Hematopoietic multipotent progenitor cell (in vitro differentiated cells): ENCODE results near the gene RASA4B. TPM values are rescaled to one million over a fixed set of nuclear protein-coding genes. Genes with fewer than 3 reads are reported as not detected.
A peak's percentile ranks its signal among the peaks of the same experiment; 100 is the strongest.
"Not testable (repeated sequence)": the region's sequence is repeated elsewhere in the genome, so short reads cannot be mapped to it uniquely, and the experiment has no call there.

Source experiments
- DNase-seq, 3 donors: peaks; one replicate each; pipeline ENCODE4 v3.0.0-alpha.2; 2011 to 2015; ENCODE audit warnings: low read depth in 2 of 3, low spot score in 2 of 3
- total RNA-seq: library from RNA; depleted of rRNA; stranded (reverse); fragments of >200 nt; gene quantifications from one replicate; pipeline ENCODE4 v1.2.3, GENCODE V29; 2012

Gene RASA4B
- total RNA-seq, 1 donor: 14.8 TPM

GRCh38 chr7:102474736-102475435, 42.7 kb downstream of the RASA4B start:
- not testable (repeated sequence) for DNase-seq

DNA sequence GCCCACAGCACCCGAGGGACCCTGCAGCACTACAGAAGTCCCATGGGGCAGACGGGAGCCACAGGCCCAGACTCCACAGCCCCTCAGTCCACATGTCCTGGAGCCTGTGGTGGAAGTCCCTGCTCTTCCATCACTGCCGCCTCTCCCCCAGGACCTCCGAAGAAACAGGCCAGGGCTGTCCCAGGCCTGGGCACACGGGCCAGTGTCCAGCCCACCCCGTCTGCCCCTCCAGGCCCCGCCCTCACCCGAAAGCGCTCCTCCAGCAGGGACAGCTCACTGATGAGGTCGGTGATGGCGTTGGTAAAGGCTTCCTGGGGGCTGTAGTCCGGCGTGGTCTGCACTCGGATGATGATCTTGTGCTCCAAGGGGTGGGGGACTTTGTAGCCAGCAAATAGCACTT, 43.5 kb downstream of the RASA4B start:
- DNase-seq: not testable (repeated sequence)

- DNase-seq: no peak
Observed at GRCh38 chr7:102473271-102473991, 44.1 kb downstream of the RASA4B start.

- no peak for DNase-seq
Observed at GRCh38 chr7:102472126-102473041, 45.2 kb downstream of the RASA4B start.

- DNase-seq: no peak
Observed at GRCh38 chr7:102471791-102472125, 45.8 kb downstream of the RASA4B start.

DNA sequence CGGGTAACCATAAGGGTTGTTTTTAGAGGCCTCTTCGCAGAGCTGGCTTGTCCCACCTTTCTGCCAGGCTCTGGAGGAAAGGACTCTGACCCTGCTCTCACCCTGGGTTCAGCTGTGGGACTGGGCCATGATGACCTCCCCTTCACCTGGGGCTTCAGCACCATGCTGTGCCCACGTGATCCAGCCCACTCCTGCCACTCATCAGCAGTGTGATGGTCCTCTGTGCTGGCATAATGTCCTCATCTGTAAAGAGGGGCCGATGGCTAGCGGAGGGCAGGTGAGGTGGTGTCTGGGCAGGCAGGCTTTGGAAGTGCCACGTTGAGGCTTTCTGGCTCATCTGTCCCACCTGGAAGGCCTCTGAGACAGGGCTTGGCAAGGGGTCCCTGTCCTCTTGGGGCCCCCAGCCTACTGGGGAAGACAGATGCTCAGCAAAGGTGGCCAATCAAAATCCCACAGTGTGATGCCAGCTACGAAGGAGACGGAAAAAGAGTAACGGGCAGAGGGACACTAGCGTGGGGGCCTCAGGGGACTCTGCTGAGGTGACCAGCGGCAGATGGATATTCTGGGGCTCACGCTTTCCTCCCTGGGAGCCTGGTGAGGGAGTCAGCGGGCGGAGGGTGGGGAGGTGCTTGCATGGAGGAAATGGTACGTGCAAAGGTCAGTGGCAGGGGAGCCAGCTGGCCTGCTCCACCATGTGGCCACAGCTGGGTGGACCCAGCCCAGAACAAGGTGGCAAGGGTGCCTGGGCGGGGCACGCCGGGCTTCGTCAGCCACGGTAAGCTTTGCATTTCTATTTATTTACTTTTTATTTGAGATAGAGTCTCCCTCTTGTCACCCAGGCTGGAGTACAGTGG, 47.4 kb downstream of the RASA4B start:
- DNase-seq: no peak

- no peak for DNase-seq
Observed at GRCh38 chr7:102469351-102469971, 48.1 kb downstream of the RASA4B start.

GRCh38 chr7:102468478-102469350, 48.9 kb downstream of the RASA4B start:
- DNase-seq: no peak

DNA sequence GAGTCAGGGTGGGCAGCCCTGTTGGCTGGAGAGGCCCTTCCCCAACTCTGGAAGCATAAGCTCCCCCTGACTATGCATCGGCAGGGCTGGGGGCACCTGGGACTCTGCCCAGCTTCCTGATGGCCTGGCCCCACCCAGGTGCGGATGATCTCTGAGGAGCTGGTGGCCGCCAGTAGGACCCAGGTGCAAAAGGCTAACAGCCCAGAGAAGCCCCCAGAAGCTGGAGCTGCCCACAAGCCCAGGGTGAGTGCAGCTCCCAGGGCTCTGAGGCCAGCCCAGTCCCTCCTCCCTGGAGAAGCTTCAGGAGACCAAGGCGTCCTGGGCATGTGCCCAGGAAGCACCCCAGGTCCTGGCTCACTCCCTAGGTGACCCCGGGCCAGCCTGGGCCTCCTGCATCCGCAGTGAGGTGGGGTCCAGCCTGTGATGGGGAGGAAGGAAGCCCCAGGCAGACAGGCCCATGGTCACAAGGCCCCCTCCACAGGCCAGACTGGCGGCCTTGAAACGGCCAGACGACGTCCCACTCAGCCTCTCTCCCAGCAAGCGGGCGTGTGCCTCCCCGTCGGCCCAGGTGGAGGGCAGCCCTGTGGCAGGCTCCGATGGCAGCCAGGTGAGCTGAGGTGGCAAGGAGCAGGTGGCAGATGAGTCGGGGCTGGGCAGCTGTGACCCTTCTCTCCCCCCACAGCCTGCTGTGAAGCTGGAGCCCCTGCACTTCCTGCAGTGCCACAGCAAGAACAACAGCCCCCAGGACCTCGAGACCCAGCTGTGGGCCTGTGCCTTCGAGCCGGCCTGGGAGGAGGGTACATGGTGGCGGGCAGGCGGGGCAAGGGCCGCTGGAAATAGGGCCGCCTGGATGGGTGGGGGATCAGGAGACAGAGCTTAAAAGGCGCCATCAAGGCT, 49.7 kb downstream of the RASA4B start:
- no peak for DNase-seq

- DNase-seq: no peak
Observed at GRCh38 chr7:102466097-102466496, 51.5 kb downstream of the RASA4B start.

- peak; percentile 91 to 95 (median 92) for DNase-seq
Observed at GRCh38 chr7:102464577-102465280, 52.8 kb downstream of the RASA4B start, which contains the start of the genes ALKBH4 and LRWD1. ALKBH4 (minus strand) TSS chr7:102464863; CDS start chr7:102464836, 27 bp downstream. LRWD1 (plus strand) TSS chr7:102464984; CDS start chr7:102465081, 97 bp downstream.

DNA sequence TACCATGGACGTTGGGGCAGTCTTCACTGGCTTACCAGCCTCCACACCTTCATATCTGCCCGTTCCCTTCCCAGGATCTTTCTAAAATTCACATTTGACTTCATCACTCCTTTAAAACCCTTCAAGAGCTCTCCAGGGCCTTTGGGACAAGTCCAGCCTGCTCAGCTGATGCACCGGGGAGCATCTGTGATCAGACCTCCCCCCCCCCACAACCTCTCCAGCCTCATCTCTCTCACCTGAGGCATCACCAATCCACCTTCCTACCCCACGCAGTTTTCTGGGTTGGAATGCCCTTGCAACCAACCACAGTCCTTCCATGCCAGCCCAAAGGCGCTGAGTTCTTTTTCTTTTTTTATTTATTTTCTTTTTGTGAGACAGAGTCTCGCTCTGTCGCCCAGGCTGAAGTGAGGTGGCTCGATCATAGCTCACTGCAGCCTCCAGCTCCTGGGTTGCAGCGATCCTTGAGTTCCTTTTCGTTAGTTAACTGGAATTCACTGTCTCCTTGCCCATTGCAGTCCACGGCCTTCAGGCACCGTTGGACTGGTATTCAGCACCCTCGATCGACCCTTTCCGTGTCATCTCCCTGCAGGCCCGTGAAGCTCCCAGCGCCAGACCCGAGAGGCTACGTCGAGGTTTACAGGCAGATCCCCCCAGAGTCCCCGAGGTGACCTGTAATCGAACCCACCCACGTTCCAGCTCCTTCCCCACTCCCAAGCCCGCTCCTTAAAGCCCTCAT, 53.6 kb downstream of the RASA4B start:
- peak in 1 of 3 donors; percentile 8 for DNase-seq

GRCh38 chr7:102460467-102460866, 57.1 kb downstream of the RASA4B start:
- no peak for DNase-seq

GRCh38 chr7:102459221-102459844, 58.2 kb downstream of the RASA4B start:
- no peak for DNase-seq

- no peak for DNase-seq
Observed at GRCh38 chr7:102457352-102457924, 60.1 kb downstream of the RASA4B start.

DNA sequence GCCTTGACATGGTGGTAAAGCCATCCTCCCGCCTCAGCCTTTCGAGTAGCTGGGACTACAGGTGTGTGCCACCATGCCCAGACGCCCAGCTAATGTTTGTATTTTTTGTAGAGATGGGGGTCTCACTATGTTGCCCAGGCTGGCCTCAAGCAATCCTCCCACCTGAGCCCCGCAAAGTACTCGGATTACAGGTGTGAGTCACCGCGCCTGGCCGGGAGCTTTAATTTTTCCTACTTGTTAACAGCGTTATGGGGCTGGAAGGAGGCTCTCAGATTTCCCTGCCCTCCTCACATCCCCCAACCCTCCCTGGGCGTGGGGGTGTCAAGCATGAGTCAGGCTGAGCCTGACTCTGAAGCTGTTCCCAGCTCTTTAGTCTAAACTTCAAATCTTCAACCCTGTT, 61.2 kb downstream of the RASA4B start:
- DNase-seq: no peak
